AG04449 (cell line): Measurements from ENCODE around the gene SORBS2.

Experiments
- CTCF ChIA-PET: fragments of 350-600 bp; formaldehyde crosslinking; extraction: SDS; loops from one replicate; lab custom pipeline; 2021; ENCODE audit warnings: antibody characterized with exemption; lab: Yijun Ruan, JAX
- POLR2A ChIA-PET: fragments of 400-600, 350-600 bp; formaldehyde crosslinking; extraction: SDS; loops from one replicate; lab custom pipeline; 2020; ENCODE audit warnings: antibody characterized with exemption, inconsistent platforms; lab: Yijun Ruan, JAX
- DNase-seq: peaks from one replicate; pipeline ENCODE4 v3.0.0-alpha.2; 2010; ENCODE audit warnings: low read depth, low spot score
- H3K4me3 ChIP-seq: 2 replicates; pipeline ENCODE4 v1.5.1; 2011; ENCODE audit warnings: low read depth, mild to moderate bottlenecking, control low read depth, low read length
- CTCF ChIP-seq: IDR thresholded peaks from one replicate; pipeline ENCODE4 v1.5.1; 2011; ENCODE audit warnings: mild to moderate bottlenecking, moderate library complexity, low read length, control low read depth, inconsistent platforms; ENCODE audit not compliant: insufficient read depth; ENCODE audit errors: missing control alignments

SORBS2 gene

GRCh38 chr4:185554365-185555126 is 257.4 kb downstream of the SORBS2 start:
- POLR2A ChIA-PET: no interaction called here
- CTCF ChIA-PET: no interaction called here

GRCh38 chr4:185552254-185552653 is 259.7 kb downstream of the SORBS2 start:
- CTCF ChIA-PET: interaction anchor here (0.7 kb wide), 1 partner anchor 37 kb away, joined by 3 read pairs; no protein-coding TSS in a partner anchor
- TF ChIP-seq CTCF: no peak
- POLR2A ChIA-PET: no interaction called here
- no peak for DNase-seq
- no peak overlapping the region for H3K4me3 ChIP-seq

More at GRCh38 chr4:185554365-185555126, 257.4 kb downstream of the SORBS2 start:
- DNase-seq: no peak
- H3K4me3 ChIP-seq: no peak overlapping the region
- no peak for TF ChIP-seq CTCF

- POLR2A ChIA-PET: no interaction called here
- TF ChIP-seq CTCF: no peak
- H3K4me3 ChIP-seq: no peak overlapping the region
- CTCF ChIA-PET: no interaction called here
- DNase-seq: no peak
These were observed 261.1 kb downstream of the SORBS2 start for GRCh38 chr4:185550933-185551332.

GRCh38 chr4:185549095-185549639 is 262.8 kb downstream of the SORBS2 start:
- DNase-seq: no peak
- ChIA-PET POLR2A (no interaction called here), CTCF (no interaction called here)
- H3K4me3 ChIP-seq: no peak overlapping the region
- no peak for TF ChIP-seq CTCF

GRCh38 chr4:185548587-185548986 is 263.4 kb downstream of the SORBS2 start:
- POLR2A ChIA-PET: no interaction called here
- H3K4me3 ChIP-seq: no peak overlapping the region
- no peak for TF ChIP-seq CTCF
- DNase-seq: no peak
- CTCF ChIA-PET: no interaction called here

GRCh38 chr4:185546335-185546734 is 265.7 kb downstream of the SORBS2 start:
- ChIA-PET CTCF (no interaction called here), POLR2A (no interaction called here)
- no peak for DNase-seq
- TF ChIP-seq CTCF: no peak
- no peak overlapping the region for H3K4me3 ChIP-seq
